A549 (cell line): ENCODE results near the gene GSC.

Experiments used
- BHLHE40 ChIP-seq: IDR thresholded peaks from 2 replicates; pipeline ENCODE4 v1.6.1; 2012; ENCODE audit warnings: low read depth, low read length, inconsistent platforms
- CBX2 ChIP-seq: fragments of 200-600 bp; sonication (generic); IDR thresholded peaks from 2 replicates; pipeline ENCODE4 v1.6.1; 2016; ENCODE audit warnings: low read depth, mild to moderate bottlenecking, borderline replicate concordance

DNA sequence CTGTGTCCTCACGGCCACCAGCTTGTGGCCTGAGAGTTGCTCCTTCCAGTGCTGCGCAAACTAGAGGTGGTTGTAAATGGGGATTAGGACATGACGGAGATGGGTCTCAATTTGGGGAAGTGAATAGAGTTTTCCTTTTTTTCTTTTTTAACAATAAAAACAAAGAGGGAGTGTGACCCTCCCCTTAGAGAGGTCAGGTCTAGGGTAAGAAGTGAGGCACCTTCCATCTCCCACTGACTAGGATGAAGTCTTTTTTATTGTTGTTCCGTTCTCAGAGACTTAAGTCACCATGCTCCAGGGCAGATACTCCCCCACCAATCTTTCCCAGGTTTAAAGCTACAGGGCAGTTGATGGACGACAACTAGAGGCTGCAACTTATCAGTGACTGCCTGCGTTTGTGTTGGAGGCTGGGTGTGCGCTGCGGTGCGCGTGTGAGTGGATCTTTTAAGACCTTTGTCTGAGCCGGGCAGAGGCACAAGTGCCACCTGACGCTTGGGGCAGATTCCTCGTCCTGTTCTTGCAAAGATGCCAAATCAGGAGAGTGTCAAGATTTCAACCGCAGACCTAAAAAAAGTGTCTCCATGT, 2.1 kb upstream of the GSC start:
- TF ChIP-seq BHLHE40 = no peak
- no peak for TF ChIP-seq CBX2
